CD4-positive, alpha-beta T cell treated with Interleukin-4 for 1 hour (primary cell): Measurements from ENCODE around the gene OSBPL6.
"Not testable (repeated sequence)": the region's sequence is repeated elsewhere in the genome, so short reads cannot be mapped to it uniquely, and the experiment has no call there.

Experiments
- DNase-seq, 2 donors: peaks; one replicate each; pipeline ENCODE4 v3.0.0-alpha.2; 2020 to 2022

The OSBPL6 gene

DNA sequence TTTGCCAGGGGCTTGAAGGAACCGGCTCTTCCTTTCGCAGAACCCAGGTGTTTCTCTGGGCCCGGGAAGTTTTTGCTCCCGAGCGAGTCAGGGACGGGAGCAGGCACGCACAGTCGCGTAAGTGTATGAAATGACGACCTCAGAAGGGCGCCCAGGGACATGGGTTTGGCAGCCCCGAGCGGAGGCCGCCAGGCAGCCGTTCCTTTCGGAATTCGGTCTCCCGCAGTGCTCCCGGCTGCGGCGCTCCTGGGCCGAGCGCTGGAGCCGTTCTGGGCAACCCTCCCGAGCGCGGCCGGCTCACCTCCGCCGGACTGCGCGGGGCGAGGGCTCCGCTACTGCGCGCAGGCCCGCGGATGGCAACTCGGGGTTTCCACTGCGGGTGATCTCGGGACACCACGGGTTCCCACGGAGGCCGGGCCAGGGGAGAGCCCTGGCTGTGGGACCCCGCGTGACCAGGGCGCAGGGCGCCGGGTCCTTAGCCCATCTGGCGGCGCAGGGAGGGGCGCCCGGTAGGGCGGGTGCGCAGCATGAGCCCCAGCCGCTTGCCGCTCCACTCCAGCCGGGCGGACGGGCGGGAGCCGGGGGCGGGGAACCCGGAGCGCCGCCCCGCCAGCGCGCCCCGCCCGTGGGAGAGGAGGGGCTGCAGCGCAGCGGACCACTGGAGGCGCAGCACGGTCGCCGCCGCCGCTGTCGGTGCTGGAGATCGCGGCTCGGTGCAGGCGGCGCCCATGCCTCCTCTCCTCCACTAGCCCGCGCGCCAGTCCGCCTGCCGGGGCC, at the start of gene OSBPL6:
Gene OSBPL6, plus strand, starts transcription at position 690 of the 777 bp plus-strand sequence. CDS start 111,673 bp downstream, outside the sequence.
- peak; percentile 42 to 49 for DNase-seq

DNA sequence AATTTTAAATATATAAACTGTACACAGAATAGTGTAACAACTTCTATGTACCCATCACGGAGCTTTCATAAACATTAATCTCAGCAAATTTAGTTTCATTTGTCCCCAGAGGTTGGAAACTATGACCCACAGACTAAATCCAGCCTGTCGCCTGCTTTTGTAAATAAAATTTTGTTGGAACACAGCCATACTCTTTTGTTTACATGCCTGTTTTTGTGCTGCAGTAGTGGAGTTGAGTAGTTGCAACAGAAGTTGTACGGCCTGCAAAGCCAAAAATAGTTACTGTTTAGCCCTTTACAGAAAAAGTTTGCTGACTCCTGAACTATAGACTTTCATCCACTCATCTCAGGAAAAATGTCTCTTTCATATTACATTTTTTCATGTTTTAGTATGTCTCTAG, 42.3 kb upstream of the OSBPL6 start:
- DNase-seq, result no peak

DNA sequence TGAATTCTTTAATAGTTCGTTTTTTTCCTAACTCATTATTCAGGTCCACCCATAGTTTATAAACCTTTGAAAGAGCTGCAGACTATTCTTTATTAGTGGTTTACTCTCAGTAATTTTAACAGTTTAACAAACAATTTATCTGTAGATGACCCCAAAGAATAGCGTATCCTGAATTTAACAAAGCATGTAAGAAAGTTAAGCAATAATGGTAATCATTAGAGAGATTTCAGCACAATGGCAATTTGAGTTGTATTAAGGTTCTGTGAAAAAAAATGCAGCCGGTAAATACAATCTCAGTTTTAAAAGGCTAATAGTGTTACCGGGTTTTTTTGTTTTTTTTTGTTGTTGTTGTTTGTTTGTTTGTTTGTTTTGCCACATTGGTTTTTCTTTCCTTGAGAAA, 41.8 kb upstream of the OSBPL6 start:
- no peak for DNase-seq

DNA sequence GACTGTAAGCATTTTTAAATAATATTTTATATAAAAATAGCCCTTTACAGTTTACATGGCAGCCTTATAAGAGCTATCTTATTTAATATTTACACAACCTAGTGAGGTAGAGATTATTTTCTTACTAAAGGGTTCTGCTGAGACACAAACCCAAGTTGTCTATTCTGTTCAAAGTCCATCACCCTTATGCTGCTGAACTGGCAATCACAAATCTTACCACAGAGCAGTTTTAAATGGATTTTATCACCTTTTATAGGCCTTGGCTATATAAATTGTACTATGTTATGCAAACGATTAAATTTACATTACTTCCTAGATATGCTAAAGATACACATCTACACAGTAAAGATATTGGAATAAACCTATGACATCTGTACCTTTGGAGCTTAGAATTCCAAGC, 41.3 kb upstream of the OSBPL6 start:
- DNase-seq, result no peak

DNA sequence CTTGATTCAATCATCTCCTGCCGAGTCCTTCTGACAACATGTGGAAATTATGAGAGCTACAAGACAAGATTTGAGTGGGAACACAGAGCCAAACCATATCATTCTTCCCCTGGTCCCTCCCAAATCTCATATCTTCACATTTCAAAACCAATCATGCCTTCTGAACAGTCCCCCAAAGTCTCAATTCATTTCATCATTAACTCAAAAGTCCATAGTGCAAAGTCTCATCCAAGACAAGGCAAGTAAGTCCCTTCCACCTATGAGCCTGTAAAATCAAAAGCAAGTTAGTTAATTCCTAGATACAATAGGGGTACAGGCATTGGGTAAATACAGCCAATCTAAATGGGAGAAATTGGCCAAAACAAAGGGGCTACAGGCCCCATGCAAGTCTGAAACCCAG, 40.4 kb upstream of the OSBPL6 start:
- not testable (repeated sequence) for DNase-seq

DNA sequence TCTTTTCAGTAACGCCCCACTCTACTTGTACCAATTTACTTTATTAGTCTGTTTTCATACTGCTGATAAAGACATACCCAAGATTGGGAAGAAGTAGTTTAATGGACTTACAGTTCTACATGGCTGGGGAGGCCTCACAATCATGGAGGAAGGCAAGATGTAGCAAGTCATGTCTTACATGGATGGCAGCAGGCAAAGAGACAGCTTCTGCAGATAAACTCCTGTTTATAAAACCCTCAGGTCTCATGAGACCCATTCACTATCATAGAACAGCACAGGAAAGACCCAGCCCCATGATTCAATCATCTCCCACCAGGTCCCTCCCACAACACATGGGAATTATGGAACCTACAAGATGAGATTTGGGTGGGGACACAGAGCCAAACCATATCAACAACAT, 38.8 kb upstream of the OSBPL6 start:
- DNase-seq, result no peak

DNA sequence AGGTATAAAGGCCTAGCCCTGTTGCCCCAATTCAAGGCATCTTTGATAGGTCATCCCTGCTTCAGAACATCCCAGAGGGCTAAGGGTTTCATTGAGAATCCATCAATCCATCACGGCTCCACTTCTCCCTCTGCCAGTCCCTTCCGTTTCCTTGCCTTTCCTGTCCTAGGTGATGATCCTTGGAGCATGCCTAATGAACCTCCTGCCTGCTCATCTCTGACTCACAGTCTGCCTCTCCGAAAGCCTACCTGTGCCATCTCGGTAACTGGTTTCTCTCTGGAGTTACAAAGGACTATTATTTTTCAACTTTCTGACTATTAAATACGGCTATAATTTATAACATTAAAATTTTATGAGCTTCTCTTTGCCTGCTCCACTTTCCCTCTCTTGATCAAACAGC, 36.7 kb upstream of the OSBPL6 start:
- no peak for DNase-seq

DNA sequence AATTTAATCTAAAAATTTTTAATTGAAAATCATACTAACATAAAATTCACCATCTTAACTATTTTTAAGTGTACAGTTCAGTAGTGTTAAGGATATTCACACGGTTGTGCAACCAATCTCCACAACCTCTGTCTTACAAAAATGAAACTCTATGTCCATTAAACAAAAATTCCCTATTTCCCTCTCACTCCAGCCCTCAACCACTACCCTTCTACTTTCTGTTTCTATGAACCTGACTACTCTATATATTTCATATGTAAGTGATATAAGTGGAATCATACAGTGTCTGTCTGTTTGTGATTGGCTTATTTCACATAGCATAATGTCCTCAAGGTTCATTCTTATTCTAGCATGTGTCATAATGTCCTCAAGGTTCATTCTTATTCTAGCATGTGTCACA, 34.3 kb upstream of the OSBPL6 start:
- no peak for DNase-seq

DNA sequence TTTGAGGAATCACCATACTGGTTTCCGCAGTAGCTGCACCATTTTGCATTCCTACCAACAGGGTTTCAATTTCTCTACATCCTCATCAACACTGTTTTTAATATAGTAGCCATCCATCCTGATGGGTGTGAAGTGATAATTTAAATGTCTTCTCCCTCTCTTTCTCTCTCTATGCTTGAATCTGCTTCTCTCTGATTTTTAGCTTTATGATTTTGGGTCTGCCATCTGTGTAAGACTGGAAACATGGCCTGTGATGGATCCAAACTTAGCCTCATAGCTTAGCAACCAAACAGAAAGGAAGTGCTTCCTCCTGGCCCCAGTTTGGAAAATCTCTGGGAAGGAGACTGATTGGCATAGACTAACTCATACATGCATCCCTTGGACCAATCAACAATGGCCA, 33.7 kb upstream of the OSBPL6 start:
- no peak for DNase-seq

DNA sequence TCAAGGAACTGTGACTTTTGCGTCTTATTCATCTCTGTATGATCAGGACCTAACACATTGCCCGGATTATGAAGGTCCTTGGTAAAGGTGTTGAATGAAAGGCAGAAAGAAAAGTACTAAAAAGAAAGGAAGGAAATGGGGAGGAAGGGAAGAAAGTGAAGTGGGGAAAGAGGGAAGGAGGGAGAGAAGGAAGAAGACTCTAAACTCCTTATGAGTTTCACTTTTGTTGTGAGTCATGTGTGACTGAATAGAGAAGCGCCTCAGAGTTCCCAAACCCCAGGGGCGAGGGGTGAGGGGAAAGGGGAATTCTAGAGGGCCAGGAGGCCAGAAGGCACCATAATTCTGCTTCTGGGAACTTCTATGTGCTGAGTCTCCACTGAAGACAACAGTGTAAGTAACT, 30.9 kb upstream of the OSBPL6 start:
- DNase-seq, result no peak

DNA sequence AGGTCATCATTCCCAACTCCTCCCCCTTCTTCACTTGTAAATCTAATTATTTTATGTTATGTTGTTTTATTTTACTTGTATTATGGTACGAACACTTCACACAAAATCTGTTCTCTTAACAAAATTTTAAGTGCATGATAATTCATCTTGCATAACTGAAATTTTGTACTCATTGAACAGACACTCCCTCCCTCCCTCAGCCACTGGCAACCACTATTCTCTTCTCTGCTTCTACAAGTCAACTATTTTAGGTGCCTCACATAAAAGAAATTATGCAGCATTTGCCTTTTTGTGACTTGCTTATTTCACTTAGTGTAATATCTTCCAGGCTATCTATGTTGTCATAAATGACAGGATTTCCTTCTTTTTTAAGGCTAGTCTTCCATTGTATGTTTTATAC, 30.4 kb upstream of the OSBPL6 start:
- DNase-seq, result no peak

DNA sequence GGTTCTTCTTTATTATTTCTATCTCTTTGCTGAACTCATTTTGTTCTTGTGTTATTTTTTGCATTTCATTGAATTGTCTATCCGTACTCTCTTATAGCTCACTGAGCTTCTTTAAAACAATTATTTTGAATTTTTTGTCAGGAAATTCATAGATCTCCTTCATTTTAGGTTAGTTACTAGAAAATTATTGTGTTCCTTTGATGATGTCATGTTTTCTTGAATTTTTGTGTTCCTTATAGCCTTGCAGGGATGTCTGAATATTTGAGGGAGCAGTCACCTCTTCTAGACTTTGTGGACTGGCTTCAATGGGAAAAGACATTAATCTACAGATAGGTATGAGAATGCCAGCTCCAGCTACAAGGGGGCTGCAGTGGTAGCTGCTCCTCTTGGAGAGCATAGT, 20.7 kb upstream of the OSBPL6 start:
- no peak for DNase-seq

DNA sequence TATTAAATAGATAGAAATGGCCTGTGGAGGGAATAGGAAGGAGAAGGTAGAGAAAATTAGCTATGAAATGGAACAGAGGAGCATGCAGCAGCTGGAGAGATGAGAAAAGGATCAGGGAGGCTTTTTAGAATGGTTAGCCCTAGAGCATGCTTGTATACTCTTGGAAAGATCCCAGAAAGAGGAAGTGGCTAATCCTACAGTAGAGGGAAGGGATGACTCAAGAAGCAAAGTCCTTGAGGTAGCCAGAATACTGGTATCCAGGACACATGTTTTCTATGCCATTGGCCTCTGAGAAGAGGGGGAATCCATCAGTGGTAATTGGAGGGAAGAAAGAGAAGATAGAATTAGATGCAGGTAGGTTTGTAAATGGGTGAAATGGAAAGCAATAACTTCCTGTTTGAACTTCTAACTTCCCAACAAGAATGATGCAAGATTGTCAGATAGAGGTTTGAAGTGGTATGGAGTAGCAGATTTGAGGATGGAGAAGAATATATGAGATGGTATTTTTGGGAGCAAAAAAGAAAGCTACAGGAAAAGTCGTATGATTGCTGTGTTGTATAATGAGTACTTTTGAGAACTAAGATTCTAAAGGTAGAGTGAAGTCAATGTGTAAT, 17.1 kb upstream of the OSBPL6 start:
- DNase-seq, result no peak

DNA sequence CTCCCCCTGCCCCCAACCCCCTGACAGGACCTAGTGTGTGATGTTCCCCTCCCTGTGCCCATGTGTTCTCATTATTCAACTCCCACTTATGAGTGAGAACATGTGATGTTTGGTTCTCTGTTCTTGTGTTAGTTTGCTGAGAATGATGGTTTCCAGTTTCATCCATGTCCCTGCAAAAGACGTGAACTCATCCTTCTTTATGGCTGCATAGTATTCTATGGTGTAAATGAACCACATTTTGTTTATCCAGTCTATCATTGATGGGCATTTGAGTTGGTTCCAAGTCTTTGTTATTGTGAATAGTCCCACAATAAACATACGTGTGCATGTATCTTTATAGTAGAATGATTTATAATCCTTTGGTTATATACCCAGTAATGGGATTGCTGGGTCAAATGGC, 13.7 kb upstream of the OSBPL6 start:
- DNase-seq, result not testable (repeated sequence)

DNA sequence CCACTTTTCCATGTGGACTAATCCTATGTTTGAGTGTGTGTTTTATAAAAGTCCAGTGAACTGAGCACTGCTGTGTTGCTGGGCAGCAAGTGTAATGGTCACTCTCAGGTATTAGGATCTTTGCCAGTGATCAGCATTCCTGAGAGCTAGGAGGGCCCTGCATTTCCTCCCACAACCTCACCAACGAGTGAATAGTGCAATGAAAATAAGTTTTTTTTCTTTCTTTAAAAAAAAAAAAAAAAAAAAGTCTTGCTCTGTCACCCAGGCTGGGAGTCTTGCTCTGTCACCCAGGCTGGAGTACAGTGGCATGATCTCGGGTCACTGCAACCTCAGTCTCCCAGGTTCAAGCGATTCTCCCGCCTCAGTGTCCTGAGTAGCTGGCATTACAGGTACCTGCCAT, 6.5 kb upstream of the OSBPL6 start:
- DNase-seq, result no peak

DNA sequence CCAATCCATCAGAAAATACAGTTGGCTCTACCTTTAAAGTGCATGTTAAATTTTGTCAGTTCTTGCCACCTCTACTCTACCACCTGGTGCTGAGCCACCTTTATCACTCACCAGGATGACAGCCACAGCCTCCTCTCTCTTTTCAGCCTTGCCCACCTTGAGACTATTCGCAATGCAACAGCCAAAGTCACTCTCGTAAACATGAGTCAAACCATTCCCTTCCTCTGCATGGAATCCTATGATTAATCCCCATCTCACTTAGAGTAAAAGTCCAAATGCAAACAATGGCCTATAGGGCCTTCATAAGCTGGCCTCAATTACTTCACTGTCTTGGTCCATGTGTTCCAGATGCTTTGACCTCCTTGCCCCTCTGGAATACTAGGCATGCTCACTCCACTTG, 5.8 kb upstream of the OSBPL6 start:
- DNase-seq, result no peak

DNA sequence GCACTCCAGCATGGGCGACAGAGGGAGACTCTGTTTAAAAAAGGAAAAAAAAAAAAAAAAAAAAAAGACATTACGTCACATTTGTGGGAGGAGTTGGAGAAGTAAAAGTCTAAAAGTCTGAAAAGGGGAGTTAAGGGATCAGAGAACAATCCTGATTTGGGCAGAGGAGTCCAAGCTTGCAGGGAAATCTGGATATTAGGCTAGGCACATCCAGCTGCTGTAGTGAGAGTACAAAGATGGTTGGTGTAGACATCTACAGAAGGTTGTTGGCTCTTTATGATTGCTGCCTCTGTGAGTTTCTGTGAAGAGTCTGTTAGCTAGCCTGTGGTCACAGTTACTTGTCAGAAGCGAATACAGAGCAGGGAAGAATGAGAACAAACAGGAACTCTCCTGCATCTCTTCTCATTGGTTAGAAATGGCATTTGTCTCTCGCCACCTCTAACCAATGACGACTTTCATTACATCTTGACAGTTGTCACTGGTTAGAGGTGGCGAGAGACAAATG, 3.3 kb upstream of the OSBPL6 start:
- DNase-seq, result peak in 1 of 2 donors; percentile 33

DNA sequence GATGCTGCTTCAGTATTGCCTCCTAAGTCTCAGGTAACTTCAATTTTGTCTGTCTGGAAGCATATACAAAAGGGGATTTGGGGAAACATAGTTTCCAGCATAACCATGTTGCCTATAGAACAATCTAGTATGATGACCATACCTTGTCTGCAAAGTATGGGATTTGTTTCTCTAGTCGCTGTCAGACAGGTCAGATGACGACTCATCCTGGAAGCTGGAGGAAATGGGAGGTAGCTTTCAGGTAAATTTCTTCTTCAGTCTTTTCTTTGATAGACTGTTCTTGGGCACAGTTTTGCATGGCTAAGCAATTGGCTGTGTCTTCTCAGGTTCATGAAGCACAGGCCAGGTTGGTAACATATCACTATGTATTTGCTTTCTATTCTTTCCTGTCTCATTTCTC, 2.8 kb upstream of the OSBPL6 start:
- no peak for DNase-seq

DNA sequence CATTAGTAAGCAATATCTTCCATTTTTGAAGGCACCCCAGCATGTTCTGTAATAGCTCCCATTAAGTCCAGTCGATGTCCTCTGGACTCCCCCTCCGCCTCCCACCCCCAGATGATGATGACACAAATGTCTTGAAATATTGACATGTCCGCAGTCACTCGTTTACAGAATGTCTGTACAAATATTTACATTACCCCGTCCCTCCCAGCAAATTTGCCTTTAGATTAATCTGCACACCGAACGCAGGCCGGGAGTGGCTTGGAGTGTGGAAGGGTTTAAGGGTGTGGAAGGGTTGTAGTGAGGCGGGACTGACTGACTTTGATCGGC, 853 bp upstream of the OSBPL6 start:
- no peak for DNase-seq

DNA sequence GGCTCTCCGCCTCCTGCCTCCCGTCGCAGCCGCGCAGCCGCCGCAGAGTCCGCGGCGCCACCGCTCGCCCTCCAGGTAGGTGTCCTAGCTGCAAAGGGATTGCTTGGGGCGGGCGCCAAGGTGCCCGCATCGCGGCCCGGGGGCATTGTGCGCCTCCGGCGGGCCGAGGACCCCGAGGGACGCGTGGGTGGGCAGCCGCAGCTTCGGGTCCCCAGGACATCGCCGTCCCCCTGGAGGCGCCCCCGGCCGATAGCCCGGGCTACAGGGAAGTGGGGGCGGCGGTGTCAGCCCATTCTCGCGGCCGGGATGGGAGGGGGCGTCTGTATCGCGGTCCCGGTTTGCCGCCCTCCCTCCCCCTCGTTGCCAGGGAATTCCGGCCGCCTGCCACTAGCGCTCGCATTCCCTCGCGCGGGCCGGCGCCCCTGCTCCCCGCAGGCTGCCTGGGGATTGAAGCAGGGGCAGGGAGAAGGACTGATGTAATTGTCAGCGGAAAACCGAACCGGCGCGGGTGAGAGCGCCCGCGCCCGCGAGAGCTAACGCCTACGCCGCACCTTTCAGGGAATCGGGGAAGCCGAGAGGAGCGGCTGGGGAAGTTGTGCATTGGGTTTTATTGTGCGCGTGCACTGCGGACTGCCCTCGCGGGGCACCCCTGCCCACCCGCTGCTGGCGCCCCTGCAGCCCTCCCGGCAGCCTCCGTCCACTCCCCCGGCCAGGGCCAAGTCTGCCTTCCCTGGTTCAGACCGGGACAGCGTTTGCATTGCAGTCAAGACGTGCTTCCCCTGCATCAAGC, 483 bp downstream of the OSBPL6 start:
- no peak for DNase-seq

DNA sequence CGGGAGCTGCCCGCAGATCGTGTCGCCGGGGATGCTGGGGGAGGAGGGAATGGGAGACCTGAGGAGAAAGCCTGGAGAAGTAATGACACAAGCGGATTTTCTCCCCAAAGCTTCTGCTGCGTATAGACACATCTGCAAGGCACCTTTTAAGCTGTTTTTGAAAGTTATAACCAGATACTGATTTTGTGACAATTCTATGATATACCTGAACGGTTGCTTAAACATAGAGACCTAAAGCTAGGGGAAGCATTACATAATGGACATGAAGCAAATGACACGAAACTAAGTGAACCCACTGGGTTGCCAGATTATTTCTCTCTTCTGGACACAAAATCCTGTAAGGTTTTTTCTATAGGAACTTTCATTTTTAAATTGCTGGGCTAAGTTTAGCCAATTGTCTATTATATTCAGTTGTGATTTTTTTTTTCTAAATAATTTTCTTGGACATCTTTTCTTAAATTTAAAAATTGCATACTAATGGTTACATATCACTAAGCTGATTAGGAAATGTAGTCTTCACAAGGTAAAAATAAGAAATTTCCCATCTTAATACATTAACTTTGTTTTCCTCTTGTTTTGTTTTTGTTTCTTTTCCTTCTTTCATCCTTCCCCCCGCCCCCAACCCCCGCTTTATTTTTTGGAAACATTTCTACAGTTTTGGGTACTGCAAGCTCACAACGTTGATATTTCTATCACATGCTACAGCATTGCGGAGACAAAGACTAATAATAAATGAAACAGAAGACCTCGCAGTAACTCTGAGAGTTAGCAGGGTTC, 1.3 kb downstream of the OSBPL6 start:
- no peak for DNase-seq

DNA sequence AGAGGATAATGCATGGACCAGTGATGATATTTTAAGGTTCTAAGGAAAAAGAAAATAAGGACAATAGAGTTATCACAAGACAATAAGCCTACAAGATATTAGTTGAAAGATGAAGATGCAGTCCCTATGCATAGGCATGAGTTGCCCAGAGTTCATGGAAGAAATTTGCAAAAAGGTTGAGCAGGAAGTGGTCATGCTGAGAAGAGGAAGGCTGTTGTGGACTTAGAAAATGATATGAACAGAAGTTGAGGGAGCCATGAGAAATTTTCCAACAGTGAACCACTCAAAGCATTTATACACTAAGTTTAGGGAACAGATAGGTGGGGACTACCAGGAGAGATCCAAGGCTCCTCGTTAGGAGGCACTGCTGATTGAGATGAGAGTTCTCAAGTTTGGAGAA, 3.5 kb downstream of the OSBPL6 start:
- DNase-seq, result no peak

DNA sequence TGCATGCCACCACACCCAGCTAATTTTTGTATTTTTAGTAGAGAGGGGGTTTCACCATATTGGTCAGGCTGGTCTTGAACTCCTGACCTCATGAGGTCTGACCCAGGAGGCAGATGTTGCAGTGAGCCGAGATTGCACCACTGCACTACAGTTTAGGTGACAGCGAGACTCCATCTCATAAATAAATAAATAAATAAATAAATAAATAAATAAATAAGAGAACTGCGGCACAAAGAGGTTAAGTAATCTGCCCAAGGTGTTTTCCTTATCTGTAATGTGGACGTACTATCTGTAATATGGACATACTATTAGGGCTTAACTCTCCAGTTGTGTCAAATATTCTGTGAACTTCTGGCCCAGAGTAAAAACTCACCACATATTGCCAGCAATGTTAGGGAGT, 4.1 kb downstream of the OSBPL6 start:
- DNase-seq, result not testable (repeated sequence)
